Measurements from ENCODE around the gene PTPRU. TPM values are rescaled to one million over a fixed set of nuclear protein-coding genes. Genes with fewer than 3 reads are reported as not detected.

The PTPRU gene
- total RNA-seq, 1 donor from 2014 or later: 0.24 TPM

DNA sequence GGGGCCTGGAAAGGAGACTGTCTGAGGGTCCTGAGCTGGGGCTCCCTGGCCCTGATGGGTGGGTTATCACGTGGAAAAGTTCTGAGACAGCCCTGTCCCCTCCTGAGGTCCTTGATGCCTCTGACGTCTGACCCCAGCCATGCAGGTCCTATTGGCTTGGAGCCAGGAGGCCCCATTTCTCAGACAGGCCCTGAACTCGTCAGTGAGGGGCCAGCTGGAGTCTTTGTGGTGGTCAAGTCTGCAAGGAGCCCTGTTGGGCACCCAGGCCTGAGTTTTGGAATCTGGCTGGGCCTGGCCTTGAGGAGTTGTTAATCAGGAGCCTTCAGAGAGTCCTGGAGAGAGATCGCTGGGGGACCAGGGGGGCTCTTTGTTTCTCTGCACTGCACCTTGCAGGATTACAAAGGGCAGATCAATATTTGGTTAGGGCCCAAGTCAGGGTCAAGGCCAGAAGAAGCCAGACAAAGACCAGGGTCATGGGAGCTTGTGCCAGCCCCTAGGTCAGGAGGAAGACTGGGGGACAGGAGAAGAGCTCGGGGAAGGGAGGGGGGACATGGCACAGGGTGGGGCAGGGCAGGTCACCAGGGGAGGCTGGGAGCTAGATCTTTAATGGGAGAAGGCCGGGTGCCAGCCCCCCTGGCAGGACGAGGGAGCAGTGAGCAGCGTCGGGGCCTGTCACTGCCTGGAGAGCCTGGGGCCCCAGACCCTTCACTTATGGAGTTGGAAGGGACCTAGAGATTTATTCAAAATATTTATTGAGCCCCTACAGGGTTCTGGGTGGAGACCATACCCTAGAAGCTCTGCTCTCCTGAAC is 83.2 kb downstream of the PTPRU start:
- ChIA-PET POLR2A (no interaction called here), CTCF (no interaction called here)
- intact Hi-C loops (cut with micrococcal nuclease): no loop called here
- H3K27me3 Mint-ChIP-seq: no peaks in the 10 kb centered on the region
- H3K9me3 Mint-ChIP-seq: no peaks in the 10 kb centered on the region
- H3K4me3 Mint-ChIP-seq: no peak overlapping the region
- DNase-seq (no peak), ATAC-seq (ENCODE audit: low read depth) (no peak)
- TF ChIP-seq, protein P1, sequence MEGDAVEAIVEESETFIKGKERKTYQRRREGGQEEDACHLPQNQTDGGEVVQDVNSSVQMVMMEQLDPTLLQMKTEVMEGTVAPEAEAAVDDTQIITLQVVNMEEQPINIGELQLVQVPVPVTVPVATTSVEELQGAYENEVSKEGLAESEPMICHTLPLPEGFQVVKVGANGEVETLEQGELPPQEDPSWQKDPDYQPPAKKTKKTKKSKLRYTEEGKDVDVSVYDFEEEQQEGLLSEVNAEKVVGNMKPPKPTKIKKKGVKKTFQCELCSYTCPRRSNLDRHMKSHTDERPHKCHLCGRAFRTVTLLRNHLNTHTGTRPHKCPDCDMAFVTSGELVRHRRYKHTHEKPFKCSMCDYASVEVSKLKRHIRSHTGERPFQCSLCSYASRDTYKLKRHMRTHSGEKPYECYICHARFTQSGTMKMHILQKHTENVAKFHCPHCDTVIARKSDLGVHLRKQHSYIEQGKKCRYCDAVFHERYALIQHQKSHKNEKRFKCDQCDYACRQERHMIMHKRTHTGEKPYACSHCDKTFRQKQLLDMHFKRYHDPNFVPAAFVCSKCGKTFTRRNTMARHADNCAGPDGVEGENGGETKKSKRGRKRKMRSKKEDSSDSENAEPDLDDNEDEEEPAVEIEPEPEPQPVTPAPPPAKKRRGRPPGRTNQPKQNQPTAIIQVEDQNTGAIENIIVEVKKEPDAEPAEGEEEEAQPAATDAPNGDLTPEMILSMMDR (IDR thresholded peaks at IDR 0.05): no peak
- no peaks in the 10 kb centered on the region for H3K4me1 Mint-ChIP-seq
- no peaks in the 10 kb centered on the region for H3K36me3 Mint-ChIP-seq (ENCODE audit: low read depth)
- no peak overlapping the region for H3K27ac Mint-ChIP-seq

DNA sequence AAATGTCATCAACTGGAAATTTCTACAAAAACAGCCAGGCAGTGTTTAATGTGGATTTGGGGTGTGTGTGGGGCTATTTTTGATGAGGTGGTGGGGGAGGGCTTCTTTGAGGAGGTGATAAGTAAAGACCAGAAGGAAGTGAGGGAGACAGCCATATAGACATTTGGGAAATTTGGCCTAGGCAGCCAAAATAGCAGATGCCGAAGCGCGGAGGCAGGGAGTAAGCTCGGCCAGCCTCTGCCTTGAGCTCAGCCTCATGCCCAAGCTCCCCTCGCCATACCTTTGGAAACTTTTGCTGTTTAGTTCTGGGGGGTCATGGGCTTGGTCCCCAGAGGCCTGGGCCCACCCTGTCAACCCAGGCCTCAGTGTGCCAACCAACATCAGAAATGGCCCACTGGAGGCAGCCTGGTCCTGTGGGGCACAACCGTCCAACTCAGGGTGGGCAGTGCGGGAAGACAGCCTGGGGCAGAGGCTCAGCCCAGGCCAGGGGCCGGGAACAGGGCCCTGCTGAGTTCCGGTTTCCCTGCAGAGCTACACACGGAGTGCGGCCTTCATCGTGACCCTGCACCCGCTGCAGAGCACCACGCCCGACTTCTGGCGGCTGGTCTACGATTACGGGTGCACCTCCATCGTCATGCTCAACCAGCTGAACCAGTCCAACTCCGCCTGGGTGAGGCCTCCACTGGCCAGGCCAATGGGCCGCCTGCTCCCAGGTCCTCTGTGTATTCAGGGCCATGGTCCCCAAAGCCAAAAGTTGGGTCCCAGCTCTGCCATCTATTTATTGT is 84.0 kb downstream of the PTPRU start:
- Mint-ChIP-seq H3K9me3 (no peaks in the 10 kb centered on the region), H3K4me3 (no peak overlapping the region), H3K27ac (no peak overlapping the region), H3K36me3 (ENCODE audit: low read depth) (no peaks in the 10 kb centered on the region), H3K27me3 (no peaks in the 10 kb centered on the region), H3K4me1 (no peaks in the 10 kb centered on the region)
- POLR2A ChIA-PET: no interaction called here
- CTCF ChIA-PET: no interaction called here
- no peak for ATAC-seq (ENCODE audit: low read depth)
- TF ChIP-seq, protein P1 (IDR thresholded peaks at IDR 0.05): no peak
- intact Hi-C loops (cut with micrococcal nuclease): no loop called here
- DNase-seq: no peak

DNA sequence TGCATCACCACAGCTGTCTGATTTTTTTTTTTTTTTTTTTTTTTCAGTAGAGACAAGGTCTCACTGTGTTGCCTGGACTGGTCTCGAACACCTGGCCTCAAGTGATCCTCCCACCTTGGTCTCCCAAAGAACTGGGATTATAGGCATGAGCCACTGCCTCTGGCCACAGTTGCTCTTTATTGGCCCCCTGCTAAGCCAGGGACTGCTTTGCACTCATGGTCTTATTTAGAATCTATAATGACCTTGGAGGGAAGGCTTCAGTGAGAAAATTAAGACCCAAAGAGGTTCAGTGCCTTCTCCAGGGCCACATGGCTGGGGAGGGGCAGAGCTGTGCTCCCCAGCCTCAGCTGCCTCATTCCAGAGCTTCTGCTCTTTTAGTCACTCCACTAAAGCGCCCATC is 84.9 kb downstream of the PTPRU start:
- intact Hi-C loops (cut with micrococcal nuclease): no loop called here
- DNase-seq (no peak), ATAC-seq (ENCODE audit: low read depth) (no peak)
- Mint-ChIP-seq H3K4me3 (no peak overlapping the region), H3K4me1 (no peaks in the 10 kb centered on the region), H3K27ac (no peak overlapping the region), H3K36me3 (ENCODE audit: low read depth) (no peaks in the 10 kb centered on the region), H3K27me3 (no peaks in the 10 kb centered on the region), H3K9me3 (no peaks in the 10 kb centered on the region)
- POLR2A ChIA-PET: no interaction called here
- CTCF ChIA-PET: no interaction called here
- TF ChIP-seq, protein P1 (IDR thresholded peaks at IDR 0.05): no peak

DNA sequence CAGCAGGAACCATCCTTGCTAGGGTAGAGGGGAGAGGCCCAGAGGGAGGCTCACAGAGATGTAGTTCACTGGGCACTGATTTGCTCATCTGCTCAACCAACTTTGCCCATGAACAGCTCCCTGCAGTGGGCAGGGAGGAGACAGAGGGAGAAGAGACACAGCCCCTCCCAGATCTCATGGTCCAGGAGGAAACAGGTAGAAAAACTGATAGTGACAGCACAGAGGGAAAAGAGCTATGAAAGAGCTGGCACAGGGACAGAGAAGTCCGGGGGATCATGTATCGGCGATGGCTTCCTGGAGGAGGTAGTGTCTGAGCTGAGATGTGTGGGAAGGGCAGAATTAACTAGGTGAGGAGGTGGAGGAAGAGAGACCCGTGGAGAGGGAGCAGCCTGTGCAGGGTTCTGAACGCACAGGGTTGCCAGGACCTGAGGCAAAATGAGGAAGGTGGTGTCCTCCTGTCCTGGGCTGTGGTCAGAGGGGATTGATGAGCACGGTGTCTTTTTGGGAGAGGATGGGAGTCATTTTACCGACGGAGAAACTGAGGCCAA is 85.9 kb downstream of the PTPRU start:
- Mint-ChIP-seq H3K9me3 (no peaks in the 10 kb centered on the region), H3K4me1 (no peaks in the 10 kb centered on the region), H3K27me3 (no peaks in the 10 kb centered on the region), H3K36me3 (ENCODE audit: low read depth) (no peaks in the 10 kb centered on the region), H3K27ac (no peak overlapping the region), H3K4me3 (no peak overlapping the region)
- CTCF ChIA-PET: no interaction called here
- no peak for DNase-seq
- ATAC-seq (ENCODE audit: low read depth): no peak
- TF ChIP-seq, protein P1 (IDR thresholded peaks at IDR 0.05): no peak
- intact Hi-C loops (cut with micrococcal nuclease): no loop called here
- POLR2A ChIA-PET: no interaction called here

DNA sequence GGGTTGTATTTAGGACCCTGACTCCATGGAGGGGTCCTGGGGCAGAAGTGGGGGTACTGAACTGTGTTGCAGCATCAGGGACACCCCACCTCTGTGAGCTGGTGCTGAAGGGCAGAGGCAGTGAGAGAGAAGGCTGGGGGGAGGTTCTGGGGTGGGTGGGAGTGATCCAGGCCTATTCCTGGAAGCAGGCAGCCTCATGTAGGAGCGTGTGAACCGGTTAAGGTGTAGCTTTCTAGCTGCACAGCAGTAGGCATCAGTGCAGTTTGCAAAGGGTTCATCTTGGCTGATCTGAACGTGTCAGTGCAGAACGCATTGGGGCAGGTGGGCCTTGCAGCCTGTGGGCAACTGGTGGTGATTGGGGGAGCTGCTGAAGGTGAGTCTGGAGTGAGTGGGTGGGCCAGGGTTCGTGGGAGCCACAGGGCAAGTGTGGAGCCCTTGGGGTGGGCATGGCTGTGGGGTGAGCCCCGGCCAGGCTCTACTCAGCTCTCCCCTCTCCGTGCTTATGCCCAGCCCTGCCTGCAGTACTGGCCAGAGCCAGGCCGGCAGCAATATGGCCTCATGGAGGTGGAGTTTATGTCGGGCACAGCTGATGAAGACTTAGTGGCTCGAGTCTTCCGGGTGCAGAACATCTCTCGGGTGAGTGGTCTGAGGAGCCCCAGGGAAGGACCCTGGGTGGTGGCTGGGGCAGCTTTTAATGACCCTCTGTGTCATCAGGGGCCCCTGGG is 86.7 kb downstream of the PTPRU start:
- Mint-ChIP-seq H3K36me3 (ENCODE audit: low read depth) (no peaks in the 10 kb centered on the region), H3K27ac (no peak overlapping the region), H3K27me3 (no peaks in the 10 kb centered on the region), H3K9me3 (no peaks in the 10 kb centered on the region), H3K4me1 (no peaks in the 10 kb centered on the region), H3K4me3 (no peak overlapping the region)
- ChIA-PET CTCF (no interaction called here), POLR2A (no interaction called here)
- DNase-seq (no peak), ATAC-seq (ENCODE audit: low read depth) (no peak)
- intact Hi-C loops (cut with micrococcal nuclease): no loop called here
- TF ChIP-seq, protein P1 (IDR thresholded peaks at IDR 0.05): no peak

Data from activated B cell treated with CpG ODN at 0.5 μM for 24 hours (primary cell).